ENCODE data around the gene SLIRP. TPM values are rescaled to one million over a fixed set of nuclear protein-coding genes. Genes with fewer than 3 reads are reported as not detected.
"Not testable (repeated sequence)": the region's sequence is repeated elsewhere in the genome, so short reads cannot be mapped to it uniquely, and the experiment has no call there.

Gene SLIRP
- 10 to 100 TPM; 44.8 to 55.0 TPM for total RNA-seq
- 100 to 1,000 TPM; 235 to 244 (median 240) TPM for polyA plus RNA-seq
- 14.7 to 76.2 (median 20.9) reads per million in 6 experiments for total RNA-seq

- Mint-ChIP-seq H3K4me1 (peaks cover 21 to 48% (median 42%) of the 10 kb centered on the region in 4 donors), H3K9me3 (no peaks in the 10 kb centered on the region), H3K27ac (peak within 1 kb of the TSS; percentile 89 to 99 (median 94)), H3K4me3 (peak within 1 kb of the TSS; percentile 84 to 97 (median 95)), H3K36me3 (peaks cover 0 to 48% (median 5%) of the 10 kb centered on the region in 3 donors), H3K27me3 (no peaks in the 10 kb centered on the region)
- ATAC-seq: peak; percentile 98
- DNase-seq: peak; percentile 73 to 95 (median 86)
- POLR2A ChIA-PET: interaction anchor here (0.7 to 1.8 kb wide), 7 partner anchors 49 to 387 kb away, joined by 3 to 6 read pairs (median 5); partner anchors contain the start of genes AHSA1, GSTZ1, POMT2 and SNW1
These were observed at the start of gene SLIRP, which contains the start of gene ALKBH1 for GRCh38 chr14:77707724-77708408. Gene SLIRP (plus strand): TSS chr14:77708103. CDS start chr14:77708112, 9 bp downstream. Gene ALKBH1 (minus strand): TSS chr14:77708023. CDS start chr14:77708004, 19 bp downstream.

- no peaks in the 10 kb centered on the region for H3K9me3 Mint-ChIP-seq
- DNase-seq (no peak), ATAC-seq (no peak)
- H3K27ac Mint-ChIP-seq: no peak overlapping the region
- no peak overlapping the region for H3K4me3 Mint-ChIP-seq
- peaks cover 0 to 5% (median under 1%) of the 10 kb centered on the region in 4 donors for H3K4me1 Mint-ChIP-seq
- H3K36me3 Mint-ChIP-seq: peaks cover 0 to 2% (median 0%) of the 10 kb centered on the region in 3 donors
- no peaks in the 10 kb centered on the region for H3K27me3 Mint-ChIP-seq
- POLR2A ChIA-PET: interaction anchor here (0.6 kb wide), 1 partner anchor 181 kb away, joined by 4 read pairs; no protein-coding TSS in a partner anchor
These were observed 48.1 kb upstream of the SLIRP start for GRCh38 chr14:77659831-77660230.

- no peak overlapping the region for H3K4me3 Mint-ChIP-seq
- no peaks in the 10 kb centered on the region for H3K27me3 Mint-ChIP-seq
- peaks cover 0 to 2% (median 0%) of the 10 kb centered on the region in 3 donors for H3K36me3 Mint-ChIP-seq
- no peak for ATAC-seq
- peaks cover 0 to 5% (median under 1%) of the 10 kb centered on the region in 4 donors for H3K4me1 Mint-ChIP-seq
- H3K27ac Mint-ChIP-seq: peak overlapping the region in 1 of 10 donors; percentile 7
- POLR2A ChIA-PET: no interaction called here
- H3K9me3 Mint-ChIP-seq: no peaks in the 10 kb centered on the region
- no peak for DNase-seq
These were observed 47.1 kb upstream of the SLIRP start for GRCh38 chr14:77660754-77661153.

GRCh38 chr14:77661562-77661961 lies 46.3 kb upstream of the SLIRP start:
- H3K27ac Mint-ChIP-seq, H3K36me3 Mint-ChIP-seq, H3K4me1 Mint-ChIP-seq, H3K9me3 Mint-ChIP-seq, ATAC-seq, H3K27me3 Mint-ChIP-seq, H3K4me3 Mint-ChIP-seq, POLR2A ChIA-PET, DNase-seq: not testable (repeated sequence)

GRCh38 chr14:77663293-77663692 lies 44.6 kb upstream of the SLIRP start:
- Mint-ChIP-seq H3K9me3 (no peaks in the 10 kb centered on the region), H3K27ac (no peak overlapping the region), H3K36me3 (peaks cover 0 to 2% (median 0%) of the 10 kb centered on the region in 3 donors), H3K27me3 (no peaks in the 10 kb centered on the region), H3K4me3 (no peak overlapping the region), H3K4me1 (peaks cover 0 to 6% (median 2%) of the 10 kb centered on the region in 4 donors)
- POLR2A ChIA-PET: no interaction called here
- no peak for DNase-seq
- ATAC-seq: no peak

- POLR2A ChIA-PET: interaction anchor here (0.7 kb wide), 1 partner anchor 138 kb away, joined by 3 read pairs; no protein-coding TSS in a partner anchor
- Mint-ChIP-seq H3K4me3 (no peak overlapping the region), H3K4me1 (peaks cover 0 to 4% (median 0%) of the 10 kb centered on the region in 4 donors), H3K36me3 (peaks cover 0 to 6% (median 0%) of the 10 kb centered on the region in 3 donors), H3K27ac (no peak overlapping the region), H3K9me3 (no peaks in the 10 kb centered on the region), H3K27me3 (no peaks in the 10 kb centered on the region)
- DNase-seq (no peak), ATAC-seq (no peak)
These were observed 40.6 kb upstream of the SLIRP start for GRCh38 chr14:77667331-77667730.

GRCh38 chr14:77673193-77673592 lies 34.7 kb upstream of the SLIRP start:
- H3K36me3 Mint-ChIP-seq: peaks cover 4 to 55% (median 20%) of the 10 kb centered on the region in 3 donors

GRCh38 chr14:77674931-77675330 lies 33.0 kb upstream of the SLIRP start:
- POLR2A ChIA-PET: no interaction called here
- no peak for ATAC-seq
- Mint-ChIP-seq H3K9me3 (no peaks in the 10 kb centered on the region), H3K4me3 (no peak overlapping the region), H3K27me3 (no peaks in the 10 kb centered on the region), H3K27ac (no peak overlapping the region), H3K36me3 (peaks cover 4 to 72% (median 26%) of the 10 kb centered on the region in 3 donors), H3K4me1 (no peaks in the 10 kb centered on the region)
- no peak for DNase-seq

More at GRCh38 chr14:77673193-77673592, 34.7 kb upstream of the SLIRP start:
- Mint-ChIP-seq H3K4me1 (no peaks in the 10 kb centered on the region), H3K4me3 (no peak overlapping the region), H3K27ac (peak overlapping the region in 2 of 10 donors; percentile 9 to 12), H3K27me3 (no peaks in the 10 kb centered on the region), H3K9me3 (no peaks in the 10 kb centered on the region)
- POLR2A ChIA-PET: no interaction called here
- ATAC-seq (no peak), DNase-seq (no peak)

- POLR2A ChIA-PET: no interaction called here
- peaks cover 0 to 5% (median 3%) of the 10 kb centered on the region in 4 donors for H3K4me1 Mint-ChIP-seq
- H3K27me3 Mint-ChIP-seq: no peaks in the 10 kb centered on the region
- DNase-seq (no peak), ATAC-seq (no peak)
- H3K36me3 Mint-ChIP-seq: peaks cover 0 to 66% (median 9%) of the 10 kb centered on the region in 3 donors
- H3K27ac Mint-ChIP-seq: peak overlapping the region in 1 of 10 donors; percentile 27
- no peak overlapping the region for H3K4me3 Mint-ChIP-seq
- H3K9me3 Mint-ChIP-seq: no peaks in the 10 kb centered on the region
These were observed 26.4 kb upstream of the SLIRP start for GRCh38 chr14:77681196-77682157.

- peaks cover 0 to 7% (median 3%) of the 10 kb centered on the region in 4 donors for H3K4me1 Mint-ChIP-seq
These were observed 25.7 kb upstream of the SLIRP start for GRCh38 chr14:77682158-77682553.

GRCh38 chr14:77691259-77691658 lies 16.6 kb upstream of the SLIRP start:
- no peaks in the 10 kb centered on the region for H3K27me3 Mint-ChIP-seq
- peaks cover 12 to 87% (median 41%) of the 10 kb centered on the region in 3 donors for H3K36me3 Mint-ChIP-seq
- ATAC-seq (no peak), DNase-seq (no peak)
- no peak overlapping the region for H3K27ac Mint-ChIP-seq
- peaks cover 0 to 6% (median 1%) of the 10 kb centered on the region in 4 donors for H3K4me1 Mint-ChIP-seq
- no peak overlapping the region for H3K4me3 Mint-ChIP-seq
- H3K9me3 Mint-ChIP-seq: no peaks in the 10 kb centered on the region
- POLR2A ChIA-PET: no interaction called here

More at GRCh38 chr14:77682158-77682553, 25.7 kb upstream of the SLIRP start:
- POLR2A ChIA-PET: no interaction called here
- no peak for ATAC-seq
- peak overlapping the region in 1 of 10 donors; percentile 33 for H3K27ac Mint-ChIP-seq
- no peaks in the 10 kb centered on the region for H3K9me3 Mint-ChIP-seq
- H3K27me3 Mint-ChIP-seq: no peaks in the 10 kb centered on the region
- no peak overlapping the region for H3K4me3 Mint-ChIP-seq
- peaks cover 0 to 69% (median 13%) of the 10 kb centered on the region in 3 donors for H3K36me3 Mint-ChIP-seq
- DNase-seq: no peak

- H3K4me1 Mint-ChIP-seq: peaks cover 18 to 46% (median 41%) of the 10 kb centered on the region in 4 donors
- peak; percentile 29 to 36 for ATAC-seq
- no peaks in the 10 kb centered on the region for H3K27me3 Mint-ChIP-seq
- peak overlapping the region; percentile 89 to 99 (median 94) for H3K27ac Mint-ChIP-seq
- H3K4me3 Mint-ChIP-seq: peak overlapping the region; percentile 84 to 97 (median 95)
- peaks cover 0 to 48% (median 5%) of the 10 kb centered on the region in 3 donors for H3K36me3 Mint-ChIP-seq
- POLR2A ChIA-PET: interaction anchor here (1.8 kb wide), 1 partner anchor 53 kb away, joined by 6 read pairs; the partner anchor contains the start of gene SNW1
- DNase-seq: peak in 1 of 10 donors; percentile 1
- H3K9me3 Mint-ChIP-seq: no peaks in the 10 kb centered on the region
These were observed 564 bp upstream of the SLIRP start for GRCh38 chr14:77707355-77707723.
